IMR-90 (cell line): ENCODE data around the gene IFNL3. TPM values are rescaled to one million over a fixed set of nuclear protein-coding genes. Genes with fewer than 3 reads are reported as not detected.

ENCODE experiments used
- ATAC-seq: fragments of 200-7000 bp; cut with Tn5 transposase; 2 replicates; pipeline ENCODE4 v1.9.1; 2020; ENCODE audit warnings: low read depth, mild to moderate bottlenecking, moderate library complexity
- BruUV-seq: library from RNA; stranded (reverse); fragments of 400-500 nt; replicated peaks from 2 replicates; lab custom pipeline; 2021; lab: Mats Ljungman, UMichigan
- CTCF ChIA-PET: fragments of 300-600 bp; formaldehyde crosslinking; extraction: SDS; loops from one replicate; lab custom pipeline; 2021; ENCODE audit warnings: antibody characterized with exemption; lab: Yijun Ruan, JAX
- POLR2A ChIA-PET: fragments of 300-600 bp; sonication (Branson Sonifier 250); formaldehyde crosslinking; loops from one replicate; lab custom pipeline; 2022; ENCODE audit warnings: antibody characterized with exemption; ENCODE audit not compliant: unreplicated experiment; lab: Charles Lee
- DNase-seq: peaks from one replicate; pipeline ENCODE4 v3.0.0; 2013
- H2AFZ ChIP-seq: replicated peaks from 2 replicates; pipeline ENCODE3; 2013; ENCODE audit warnings: low read length, mild to moderate bottlenecking; ENCODE audit not compliant: poor library complexity
- H2AK5ac ChIP-seq: 2 replicates; pipeline ENCODE4 v1.6.1; 2013; ENCODE audit warnings: low read depth, low read length, inconsistent platforms
- H2AK9ac ChIP-seq: replicated peaks from 2 replicates; pipeline ENCODE3; 2013; ENCODE audit warnings: mild to moderate bottlenecking, low read depth, low read length, moderate library complexity; ENCODE audit not compliant: poor library complexity
- H2BK120ac ChIP-seq: 2 replicates; pipeline ENCODE4 v1.6.1; 2013; ENCODE audit warnings: low read depth, low read length, inconsistent platforms
- H2BK15ac ChIP-seq: 3 replicates; pipeline ENCODE4 v1.6.1; 2013; ENCODE audit warnings: low read depth, low read length, inconsistent platforms
- H2BK20ac ChIP-seq: 2 replicates; pipeline ENCODE4 v1.6.1; 2013; ENCODE audit warnings: low read depth, mild to moderate bottlenecking, inconsistent platforms, low read length, moderate library complexity
- H2BK5ac ChIP-seq: 2 replicates; pipeline ENCODE4 v1.6.1; 2013; ENCODE audit warnings: mild to moderate bottlenecking, low read depth, low read length, inconsistent platforms; ENCODE audit not compliant: poor library complexity, severe bottlenecking
- H3K14ac ChIP-seq: replicated peaks from 2 replicates; pipeline ENCODE4 v1.6.1; 2013; ENCODE audit warnings: low read depth, low read length, inconsistent platforms
- H3K18ac ChIP-seq: 2 replicates; pipeline ENCODE4 v1.6.1; 2013; ENCODE audit warnings: low read depth, low read length, control low read depth
- H3K23ac ChIP-seq: 2 replicates; pipeline ENCODE4 v1.6.1; 2013; ENCODE audit warnings: low read depth, low read length, inconsistent platforms
- H3K27ac ChIP-seq: 2 replicates; pipeline ENCODE4 v1.5.1; 2013; ENCODE audit warnings: mild to moderate bottlenecking, control low read depth, low read length; ENCODE audit not compliant: insufficient read depth
- H3K27me3 ChIP-seq: 2 replicates; pipeline ENCODE4 v1.6.1; 2013; ENCODE audit warnings: low read length; ENCODE audit not compliant: control insufficient read depth, insufficient read depth
- H3K36me3 ChIP-seq: 2 replicates; pipeline ENCODE4 v1.6.1; 2013; ENCODE audit warnings: low read length, mixed read lengths; ENCODE audit not compliant: control insufficient read depth, insufficient read depth
- H3K4ac ChIP-seq: 2 replicates; pipeline ENCODE4 v1.6.1; 2013; ENCODE audit warnings: low read depth, low read length, inconsistent platforms
- H3K4me1 ChIP-seq: 2 replicates; pipeline ENCODE4 v1.6.1; 2013; ENCODE audit warnings: low read length, mixed read lengths; ENCODE audit not compliant: control insufficient read depth, insufficient read depth
- H3K4me2 ChIP-seq: 2 replicates; pipeline ENCODE4 v1.6.1; 2013; ENCODE audit warnings: low read depth, mild to moderate bottlenecking, control low read depth, low read length, moderate library complexity
- H3K4me3 ChIP-seq: 2 replicates; pipeline ENCODE4 v1.5.1; 2013; ENCODE audit warnings: low read depth, mild to moderate bottlenecking, control low read depth, low read length, moderate library complexity; ENCODE audit not compliant: insufficient read depth
- H3K56ac ChIP-seq: 2 replicates; pipeline ENCODE4 v1.6.1; 2013; ENCODE audit warnings: low read length, inconsistent platforms; ENCODE audit not compliant: insufficient read depth; ENCODE audit errors: extremely low read depth
- H3K79me1 ChIP-seq, 2 experiments: 2 replicates each; pipeline ENCODE4 v1.6.1; 2013; ENCODE audit warnings: low read length in 2 of 2, inconsistent platforms in 1 of 2, low read depth in 1 of 2
- H3K9ac ChIP-seq: 2 replicates; pipeline ENCODE4 v1.6.1; 2013; ENCODE audit warnings: low read depth, low read length, control low read depth
- H3K9me1 ChIP-seq: 2 replicates; pipeline ENCODE4 v1.6.1; 2013; ENCODE audit warnings: low read length, inconsistent platforms; ENCODE audit not compliant: insufficient read depth
- H3K9me3 ChIP-seq: 2 replicates; pipeline ENCODE4 v1.6.1; 2013; ENCODE audit warnings: low read length; ENCODE audit not compliant: control insufficient read depth, insufficient read depth
- H4K20me1 ChIP-seq: 2 replicates; pipeline ENCODE4 v1.6.1; 2013; ENCODE audit warnings: low read length, inconsistent platforms; ENCODE audit not compliant: insufficient read depth
- H4K5ac ChIP-seq: 2 replicates; pipeline ENCODE4 v1.6.1; 2013; ENCODE audit warnings: mild to moderate bottlenecking, low read depth, low read length, control low read depth
- H4K8ac ChIP-seq, 2 experiments: 2 replicates each; pipeline ENCODE4 v1.6.1; 2013; ENCODE audit warnings: low read depth in 2 of 2, low read length in 2 of 2, control low read depth in 1 of 2, inconsistent platforms in 1 of 2
- H4K91ac ChIP-seq: 2 replicates; pipeline ENCODE4 v1.6.1; 2013; ENCODE audit warnings: low read depth, low read length, inconsistent platforms; ENCODE audit not compliant: insufficient read depth
- BHLHE40 ChIP-seq: fragments of 150-350 bp; IDR thresholded peaks from 2 replicates; pipeline ENCODE4 v1.6.1; 2016; ENCODE audit warnings: mild to moderate bottlenecking, low read depth, low read length
- CHD1 ChIP-seq: IDR thresholded peaks from 2 replicates; pipeline ENCODE4 v1.6.1; 2012; ENCODE audit warnings: low read depth, low read length, improper control_type of control experiment
- FOS ChIP-seq: fragments of 150-350 bp; IDR thresholded peaks from 2 replicates; pipeline ENCODE4 v1.6.1; 2016; ENCODE audit warnings: low read depth, low read length
- MAFK ChIP-seq: IDR thresholded peaks from 2 replicates; pipeline ENCODE4 v1.6.1; 2012; ENCODE audit warnings: low read depth, low read length, improper control_type of control experiment
- MAZ ChIP-seq: IDR thresholded peaks from 2 replicates; pipeline ENCODE4 v1.6.1; 2012; ENCODE audit warnings: low read depth, mild to moderate bottlenecking, low read length, improper control_type of control experiment, moderate library complexity, borderline replicate concordance
- MXI1 ChIP-seq: IDR thresholded peaks from 2 replicates; pipeline ENCODE4 v1.6.1; 2012; ENCODE audit warnings: low read depth, mild to moderate bottlenecking, low read length, moderate library complexity, borderline replicate concordance
- NFE2L2 ChIP-seq: fragments of 150-350 bp; IDR thresholded peaks from 2 replicates; pipeline ENCODE4 v1.6.1; 2016; ENCODE audit warnings: low read depth, mild to moderate bottlenecking, low read length
- POLR2A ChIP-seq: IDR thresholded peaks from 2 replicates; pipeline ENCODE4 v1.6.1; 2012; ENCODE audit warnings: mild to moderate bottlenecking, low read depth, low read length
- RAD21 ChIP-seq: IDR thresholded peaks from 2 replicates; pipeline ENCODE4 v1.6.1; 2012; ENCODE audit warnings: low read length, improper control_type of control experiment
- RCOR1 ChIP-seq: IDR thresholded peaks from 2 replicates; pipeline ENCODE4 v1.6.1; 2012; ENCODE audit warnings: mild to moderate bottlenecking, low read length, improper control_type of control experiment; ENCODE audit not compliant: insufficient replicate concordance
- SMC3 ChIP-seq: fragments of 150-350 bp; IDR thresholded peaks from 2 replicates; pipeline ENCODE4 v1.6.1; 2016; ENCODE audit warnings: low read depth, mild to moderate bottlenecking, antibody characterized with exemption, low read length, moderate library complexity
- WGBS, 2 experiments: methylation state at CpG; one replicate each; pipeline versions ENCODE4 v1.1.5 to v1.1.7; 2013; ENCODE audit warnings: missing lambda C conversion rate in 2 of 2; ENCODE audit not compliant: insufficient read length in 1 of 2; ENCODE audit errors: extremely low coverage in 2 of 2; 5-methylcytosine and 5-hydroxymethylcytosine counted together
- dilution Hi-C: fragments of 300-500 bp; cut with HindIII; formaldehyde crosslinking; loops from one replicate; pipeline ENCODE4 v1.14.3; 2018; ENCODE audit warnings: low sequenced_read_pairs; ENCODE audit not compliant: unreplicated experiment
- in situ Hi-C: fragments of 300-500 bp; cut with MboI; formaldehyde crosslinking; loops from 3 replicates; pipeline ENCODE4 v1.14.3; 2019; ENCODE audit warnings: low sequenced_read_pairs, inconsistent platforms, mixed read lengths
- intact Hi-C: fragments of 100-400 bp; cut with micrococcal nuclease; formaldehyde crosslinking; loops from 2 replicates; pipeline ENCODE4 v1.10.0; 2022
- polyA plus RNA-seq, 3 experiments: library from polyadenylated mRNA; depleted of rRNA; stranded (reverse); fragments of >200 nt; gene quantifications; 2 replicates each; pipeline ENCODE4 v1.2.3, GENCODE V29; 2012; ENCODE audit warnings: low replicate concordance in 1 of 3
- total RNA-seq: library from RNA; depleted of rRNA; stranded (reverse); fragments of >200 nt; gene quantifications from 2 replicates; pipeline ENCODE4 v1.2.3, GENCODE V29; 2012
- TF ChIP-seq, protein P1 (sequence below): fragments of 150-350 bp; IDR thresholded peaks from 2 replicates; pipeline ENCODE4 v1.6.1; 2017; ENCODE audit warnings: mild to moderate bottlenecking, antibody characterized with exemption, low read length, low read depth
- TF ChIP-seq, protein P2 (sequence below): conservative IDR thresholded peaks from 2 replicates; pipeline ENCODE4 v1.5.1; 2012; ENCODE audit warnings: mild to moderate bottlenecking, low read depth, low read length, improper control_type of control experiment
- TF ChIP-seq, protein P3 (sequence below): fragments of 150-350 bp; IDR thresholded peaks from 2 replicates; pipeline ENCODE4 v1.6.1; 2016; ENCODE audit warnings: low read depth, mild to moderate bottlenecking, low read length, moderate library complexity, borderline replicate concordance

The IFNL3 gene
- total and polyA plus RNA-seq, 2 of the 4 experiments (the other 2 are of a cell fraction), result not detected

DNA sequence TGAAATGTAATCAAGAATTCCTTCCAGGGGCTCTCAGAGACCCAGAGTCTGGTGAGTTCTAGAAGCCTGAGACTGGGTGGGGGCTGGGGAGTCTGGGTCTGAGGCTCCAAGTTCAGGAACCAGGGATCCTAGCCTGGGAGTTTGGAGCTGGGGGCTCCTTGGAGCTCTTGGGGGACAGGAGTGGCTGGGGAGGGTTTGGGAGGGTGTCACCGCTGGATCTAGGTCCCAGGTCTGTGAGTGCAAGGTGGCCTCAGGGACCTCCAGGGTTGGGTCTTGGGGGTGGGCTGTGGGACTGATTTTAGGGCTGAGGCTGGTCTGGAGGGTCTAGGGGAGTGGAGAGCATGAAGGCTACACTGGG lies 41.8 kb downstream of the IFNL3 start:
- TF ChIP-seq CHD1, result no peak
- TF ChIP-seq, protein P1, sequence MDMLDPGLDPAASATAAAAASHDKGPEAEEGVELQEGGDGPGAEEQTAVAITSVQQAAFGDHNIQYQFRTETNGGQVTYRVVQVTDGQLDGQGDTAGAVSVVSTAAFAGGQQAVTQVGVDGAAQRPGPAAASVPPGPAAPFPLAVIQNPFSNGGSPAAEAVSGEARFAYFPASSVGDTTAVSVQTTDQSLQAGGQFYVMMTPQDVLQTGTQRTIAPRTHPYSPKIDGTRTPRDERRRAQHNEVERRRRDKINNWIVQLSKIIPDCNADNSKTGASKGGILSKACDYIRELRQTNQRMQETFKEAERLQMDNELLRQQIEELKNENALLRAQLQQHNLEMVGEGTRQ, result no peak
- no peak for TF ChIP-seq MAZ
- TF ChIP-seq RAD21, result no peak
- no peak for TF ChIP-seq BHLHE40
- no peak for TF ChIP-seq MXI1
- no peak for TF ChIP-seq NFE2L2
- no peak for TF ChIP-seq FOS
- TF ChIP-seq SMC3, result no peak
- TF ChIP-seq MAFK, result no peak
- TF ChIP-seq, protein P2, sequence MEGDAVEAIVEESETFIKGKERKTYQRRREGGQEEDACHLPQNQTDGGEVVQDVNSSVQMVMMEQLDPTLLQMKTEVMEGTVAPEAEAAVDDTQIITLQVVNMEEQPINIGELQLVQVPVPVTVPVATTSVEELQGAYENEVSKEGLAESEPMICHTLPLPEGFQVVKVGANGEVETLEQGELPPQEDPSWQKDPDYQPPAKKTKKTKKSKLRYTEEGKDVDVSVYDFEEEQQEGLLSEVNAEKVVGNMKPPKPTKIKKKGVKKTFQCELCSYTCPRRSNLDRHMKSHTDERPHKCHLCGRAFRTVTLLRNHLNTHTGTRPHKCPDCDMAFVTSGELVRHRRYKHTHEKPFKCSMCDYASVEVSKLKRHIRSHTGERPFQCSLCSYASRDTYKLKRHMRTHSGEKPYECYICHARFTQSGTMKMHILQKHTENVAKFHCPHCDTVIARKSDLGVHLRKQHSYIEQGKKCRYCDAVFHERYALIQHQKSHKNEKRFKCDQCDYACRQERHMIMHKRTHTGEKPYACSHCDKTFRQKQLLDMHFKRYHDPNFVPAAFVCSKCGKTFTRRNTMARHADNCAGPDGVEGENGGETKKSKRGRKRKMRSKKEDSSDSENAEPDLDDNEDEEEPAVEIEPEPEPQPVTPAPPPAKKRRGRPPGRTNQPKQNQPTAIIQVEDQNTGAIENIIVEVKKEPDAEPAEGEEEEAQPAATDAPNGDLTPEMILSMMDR, result no peak
- TF ChIP-seq POLR2A, result no peak
- TF ChIP-seq, protein P3, sequence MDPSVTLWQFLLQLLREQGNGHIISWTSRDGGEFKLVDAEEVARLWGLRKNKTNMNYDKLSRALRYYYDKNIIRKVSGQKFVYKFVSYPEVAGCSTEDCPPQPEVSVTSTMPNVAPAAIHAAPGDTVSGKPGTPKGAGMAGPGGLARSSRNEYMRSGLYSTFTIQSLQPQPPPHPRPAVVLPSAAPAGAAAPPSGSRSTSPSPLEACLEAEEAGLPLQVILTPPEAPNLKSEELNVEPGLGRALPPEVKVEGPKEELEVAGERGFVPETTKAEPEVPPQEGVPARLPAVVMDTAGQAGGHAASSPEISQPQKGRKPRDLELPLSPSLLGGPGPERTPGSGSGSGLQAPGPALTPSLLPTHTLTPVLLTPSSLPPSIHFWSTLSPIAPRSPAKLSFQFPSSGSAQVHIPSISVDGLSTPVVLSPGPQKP, result no peak
- TF ChIP-seq RCOR1, result no peak
- no peaks in the 10 kb centered on the region for H3K79me1 ChIP-seq
- H3K56ac ChIP-seq, result no peak overlapping the region
- no peak overlapping the region for H2BK15ac ChIP-seq
- H2BK5ac ChIP-seq, result no peak overlapping the region
- BruUV-seq, result no TSS peak
- ATAC-seq (no peak), DNase-seq (no peak)
- H2BK120ac ChIP-seq, result no peak overlapping the region
- dilution Hi-C loops, result no loop called here
- H3K27me3 ChIP-seq, result peaks cover 43% of the 10 kb centered on the region
- H4K8ac ChIP-seq, result no peak overlapping the region
- ChIA-PET POLR2A (no interaction called here), CTCF (no interaction called here)
- WGBS, 2 experiments, result 67% methylated on average over 1 of the region's 1 CpG; no CpG with 5 or more reads in 1 of the 2 experiments
- H3K14ac ChIP-seq, result no peak overlapping the region
- H4K20me1 ChIP-seq, result no peaks in the 10 kb centered on the region
- H2AK5ac ChIP-seq, result no peak overlapping the region
- no peak overlapping the region for H3K4me3 ChIP-seq
- intact Hi-C loops, result no loop called here
- H3K27ac ChIP-seq, result no peak overlapping the region
- H4K5ac ChIP-seq, result no peak overlapping the region
- H3K36me3 ChIP-seq, result no peaks in the 10 kb centered on the region
- no peaks in the 10 kb centered on the region for H3K9me1 ChIP-seq
- no peak overlapping the region for H3K4ac ChIP-seq
- no peak overlapping the region for H2AK9ac ChIP-seq
- H3K9me3 ChIP-seq, result no peaks in the 10 kb centered on the region
- in situ Hi-C loops, result loop anchor here (25.0 kb wide), 1 partner anchor 741 kb away; no protein-coding TSS in a partner anchor
- no peak overlapping the region for H4K91ac ChIP-seq
- H3K23ac ChIP-seq, result no peak overlapping the region
- no peak overlapping the region for H2AFZ ChIP-seq
- H3K9ac ChIP-seq, result no peak overlapping the region
- no peak overlapping the region for H2BK20ac ChIP-seq
- no peaks in the 10 kb centered on the region; the same call in 1 of the 2 replicates for H3K4me1 ChIP-seq
- H3K18ac ChIP-seq, result no peak overlapping the region
- no peak overlapping the region for H3K4me2 ChIP-seq
